Heart left ventricle (tissue), 13 donors: ENCODE measurements around the gene NMBR.
"Not testable (repeated sequence)": the region's sequence is repeated elsewhere in the genome, so short reads cannot be mapped to it uniquely, and the experiment has no call there.

Experiments used
- POLR2A ChIP-seq, 2 donors: fragments of 450-650 bp; IDR thresholded peaks; one replicate each; pipeline ENCODE4 v1.6.1; 2017; ENCODE audit warnings: antibody characterized with exemption in 2 of 2, mild to moderate bottlenecking in 2 of 2, moderate library complexity in 2 of 2
- TF ChIP-seq, protein P1 (sequence below), 12 donors: fragments of 200-600 bp; sonication (generic) in 4 of 12; IDR thresholded peaks; one replicate each; pipeline versions ENCODE4 v1.5.0 to v1.8.0; 2018 to 2022; ENCODE audit warnings: antibody characterized with exemption in 12 of 12, mild to moderate bottlenecking in 5 of 12
- donor health status: ischemic (EF 13 %, LVEDD 7.1; RV severe dilation, severe dysfunction).
- donor health status: DM: no; HTN: yes; CAD: no.
- donor health status: DM: no; HTN: no; CAD: no.
- donor health status: ischemic (EF 25% LVEDD 6.9; RV normal size, moderate dysfunction).
- donor health status: ischemic (EF 25% LVEDD 5.7; RV mildly dilated, moderate dysfunction).
- donor health status: ischemic (EF 35%, LVEDD 5.7; RV mildly dilated, moderate dysfunction).
- donor health status: nonischemic (EF 11% LVEDD 7.7; RV severe dilation, severe dysfunction).
- donor health status: DM: yes; HTN: yes; CAD: no.
- donor health status: PGD.
- donor health status: ischemic (EF 29% LVEDD 5.4; RV normal size, mild dysfunction).
- donor health status: nonischemic (EF 23%, LVEDD 6.1; RV moderate dilation, normal function).

- TF ChIP-seq, protein P1, sequence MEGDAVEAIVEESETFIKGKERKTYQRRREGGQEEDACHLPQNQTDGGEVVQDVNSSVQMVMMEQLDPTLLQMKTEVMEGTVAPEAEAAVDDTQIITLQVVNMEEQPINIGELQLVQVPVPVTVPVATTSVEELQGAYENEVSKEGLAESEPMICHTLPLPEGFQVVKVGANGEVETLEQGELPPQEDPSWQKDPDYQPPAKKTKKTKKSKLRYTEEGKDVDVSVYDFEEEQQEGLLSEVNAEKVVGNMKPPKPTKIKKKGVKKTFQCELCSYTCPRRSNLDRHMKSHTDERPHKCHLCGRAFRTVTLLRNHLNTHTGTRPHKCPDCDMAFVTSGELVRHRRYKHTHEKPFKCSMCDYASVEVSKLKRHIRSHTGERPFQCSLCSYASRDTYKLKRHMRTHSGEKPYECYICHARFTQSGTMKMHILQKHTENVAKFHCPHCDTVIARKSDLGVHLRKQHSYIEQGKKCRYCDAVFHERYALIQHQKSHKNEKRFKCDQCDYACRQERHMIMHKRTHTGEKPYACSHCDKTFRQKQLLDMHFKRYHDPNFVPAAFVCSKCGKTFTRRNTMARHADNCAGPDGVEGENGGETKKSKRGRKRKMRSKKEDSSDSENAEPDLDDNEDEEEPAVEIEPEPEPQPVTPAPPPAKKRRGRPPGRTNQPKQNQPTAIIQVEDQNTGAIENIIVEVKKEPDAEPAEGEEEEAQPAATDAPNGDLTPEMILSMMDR (IDR thresholded peaks at IDR 0.05): not testable (repeated sequence)
- TF ChIP-seq POLR2A (IDR thresholded peaks at IDR 0.05): not testable (repeated sequence)
Measured at GRCh38 chr6:142027804-142028203, 119.1 kb downstream of the NMBR start.
